Subcutaneous preadipocyte (primary cell): Measurements from ENCODE around the gene CCR3. TPM values are rescaled to one million over a fixed set of nuclear protein-coding genes. Genes with fewer than 3 reads are reported as not detected.

Source experiments
- total RNA-seq: library from RNA; depleted of rRNA; stranded (reverse); fragments of >200 nt; gene quantifications from 2 replicates; pipeline ENCODE4 v1.2.3, GENCODE V29; 2012

Gene CCR3
- not detected in 2 replicates for total RNA-seq

DNA sequence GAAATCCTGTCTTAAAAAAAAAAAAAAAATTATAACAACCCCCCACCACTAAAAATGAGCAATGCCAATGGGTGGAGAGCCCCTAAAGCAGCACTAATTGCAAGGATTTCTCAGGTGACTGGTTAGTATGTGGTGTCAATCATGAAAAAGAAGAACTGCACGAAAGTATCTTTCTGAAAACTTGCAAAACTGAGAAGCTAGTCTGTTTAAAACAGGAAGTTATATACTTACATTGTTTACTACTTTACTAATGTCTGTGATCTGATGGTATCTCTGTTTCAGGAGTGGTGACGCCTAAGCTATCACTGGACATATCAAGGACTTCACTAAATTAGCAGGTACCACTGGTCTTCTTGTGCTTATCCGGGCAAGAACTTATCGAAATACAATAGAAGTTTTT, at the start of gene CCR3:
CCR3 (plus strand) TSS at position 341 of the 400 bp plus-strand sequence. CDS start 22,699 bp downstream, outside the sequence.

DNA sequence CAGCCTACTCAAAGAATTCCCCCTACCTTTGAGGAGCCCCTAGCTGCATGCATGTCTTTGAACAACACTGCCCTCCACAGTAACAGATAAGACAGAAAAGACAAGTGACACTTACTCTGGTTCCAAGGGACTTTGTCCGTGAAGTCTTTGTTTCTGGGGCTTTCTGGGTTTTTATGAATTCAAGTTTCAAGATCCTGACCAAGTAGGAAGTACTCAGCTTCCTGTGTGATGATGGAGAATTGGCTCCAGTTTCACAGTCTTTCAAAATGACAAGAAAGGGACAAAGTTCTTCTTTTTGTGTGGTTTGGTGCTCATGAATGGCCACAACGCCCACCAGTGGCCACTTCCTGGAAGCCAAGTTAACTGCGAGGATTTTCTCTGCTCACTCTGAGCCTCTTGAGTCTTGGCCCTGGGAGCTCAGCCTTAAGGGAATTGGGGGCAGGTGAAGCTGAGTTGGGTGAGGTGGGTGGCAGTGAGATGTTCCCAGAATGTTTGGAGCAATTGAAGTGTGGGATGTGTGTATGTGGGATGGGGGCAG, 34.0 kb upstream of the CCR3 start, which contains the start of gene CCR1:
CCR1 (minus strand) TSS at position 147 of the 538 bp plus-strand sequence. CDS start 4,000 bp downstream, outside the sequence.

Other genes with a start within 250 kb of the CCR3 start
- gene FYCO1, start 246.6 kb upstream of the CCR3 start, total RNA-seq, result 16.8 and 19.1 TPM in 2 replicates
- not detected in 2 replicates for gene XCR1, start 215.0 kb upstream of the CCR3 start, total RNA-seq
- 0.59 and 3.7 TPM in 2 replicates for gene CCR1, start 34.1 kb upstream of the CCR3 start, total RNA-seq
- gene CCR2, start 111.7 kb downstream of the CCR3 start, total RNA-seq, result not detected in 2 replicates
- gene CCR5, start 128.5 kb downstream of the CCR3 start, total RNA-seq, result not detected in 2 replicates
- gene CCRL2, start 164.8 kb downstream of the CCR3 start, total RNA-seq, result under 0.01 TPM in 1 of 2 replicates, not detected in the other
- gene LTF, start 222.4 kb downstream of the CCR3 start, total RNA-seq, result not detected in 2 replicates